ENCODE data around the gene GNG13. TPM values are rescaled to one million over a fixed set of nuclear protein-coding genes. Genes with fewer than 3 reads are reported as not detected.

The GNG13 gene
- total RNA-seq, 1 experiment from 2014 or later: not detected

DNA sequence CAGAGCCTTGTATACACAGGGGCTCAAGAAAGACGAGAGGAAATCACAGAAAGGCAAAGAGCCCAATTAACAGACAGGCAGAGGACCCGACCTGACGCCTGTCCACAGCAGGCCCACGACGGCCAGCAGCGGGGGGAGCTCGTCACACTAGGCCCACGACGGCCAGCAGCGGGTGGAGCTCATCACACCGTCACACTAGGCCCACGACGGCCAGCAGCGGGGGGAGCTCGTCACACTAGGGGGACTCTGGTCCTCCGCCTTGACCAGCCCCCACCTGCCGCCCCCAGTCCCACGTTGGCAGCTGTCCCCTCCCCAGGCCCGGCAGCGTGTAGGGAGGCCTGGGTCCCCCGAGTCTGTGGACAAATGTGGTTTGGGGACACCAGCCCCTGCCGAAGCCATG is 23.7 kb upstream of the GNG13 start:
- peak overlapping the region in 1 of 3 experiments; percentile 49; a peak in 2 of 7 replicates for H3K27ac Mint-ChIP-seq
- H2AFZ ChIP-seq (ENCODE audit: low read length): no peak overlapping the region

More for the DNA sequence above, 23.7 kb upstream of the GNG13 start:
- no peak overlapping the region for H3K27ac ChIP-seq (ENCODE audit: insufficient read length, low read depth, low read length)
- no peak overlapping the region for H3T11ph ChIP-seq (ENCODE audit: low read length)
- no peak overlapping the region for H4K91ac ChIP-seq (ENCODE audit: insufficient read length, low read depth, low read length)
- no peaks in the 10 kb centered on the region for H4K20me1 ChIP-seq (ENCODE audit: control insufficient read depth, insufficient read depth, insufficient read length)
- peaks cover 16 to 21% of the 10 kb centered on the region in 2 experiments for H3K4me1 Mint-ChIP-seq
- H3K4me3 Mint-ChIP-seq: no peak overlapping the region
- H3K23me2 ChIP-seq (ENCODE audit: insufficient read length, low read depth, low read length, poor library complexity, severe bottlenecking): no peaks in the 10 kb centered on the region
- no peaks in the 10 kb centered on the region for H3K27me3 ChIP-seq (ENCODE audit: insufficient read depth, low read length)
- no peak overlapping the region for H3K9ac ChIP-seq (ENCODE audit: extremely low read depth, insufficient read length, low read length)
- DNase-seq: no peak
- no peaks in the 10 kb centered on the region for H3K79me1 ChIP-seq (ENCODE audit: insufficient read depth, low read depth, low read length, poor library complexity, severe bottlenecking)
- no peak overlapping the region for H2BK120ac ChIP-seq (ENCODE audit: low read depth, low read length, poor library complexity, severe bottlenecking)
- H2BK12ac ChIP-seq (ENCODE audit: insufficient read length, low read depth, low read length): no peak overlapping the region
- H2AK5ac ChIP-seq (ENCODE audit: insufficient read length, low read length): no peak overlapping the region
- no peak overlapping the region for H3K4ac ChIP-seq (ENCODE audit: low read depth, low read length)
- H3K79me2 ChIP-seq (ENCODE audit: insufficient read depth, low read length): no peaks in the 10 kb centered on the region
- H3K18ac ChIP-seq (ENCODE audit: insufficient read length, low read depth, low read length): peak overlapping the region; percentile 18
- no peaks in the 10 kb centered on the region for H3K36me3 Mint-ChIP-seq (ENCODE audit: insufficient read depth in 1 of 3, low read depth in 3 of 3)
- H4K8ac ChIP-seq (replicated peaks; ENCODE audit: insufficient read length, low read depth, low read length): no peak overlapping the region
- H2BK15ac ChIP-seq (ENCODE audit: low read depth, low read length): no peak overlapping the region
- H4K5ac ChIP-seq (ENCODE audit: insufficient read length, low read depth, low read length): no peak overlapping the region
- H3K4me2 ChIP-seq (ENCODE audit: insufficient read depth, insufficient read length, low read length): no peak overlapping the region
- H3K9me3 ChIP-seq (ENCODE audit: control insufficient read depth, low read depth, low read length): no peaks in the 10 kb centered on the region
- no peak overlapping the region for H3K56ac ChIP-seq (ENCODE audit: insufficient read length, low read depth, low read length)
- TF ChIP-seq, protein P1, sequence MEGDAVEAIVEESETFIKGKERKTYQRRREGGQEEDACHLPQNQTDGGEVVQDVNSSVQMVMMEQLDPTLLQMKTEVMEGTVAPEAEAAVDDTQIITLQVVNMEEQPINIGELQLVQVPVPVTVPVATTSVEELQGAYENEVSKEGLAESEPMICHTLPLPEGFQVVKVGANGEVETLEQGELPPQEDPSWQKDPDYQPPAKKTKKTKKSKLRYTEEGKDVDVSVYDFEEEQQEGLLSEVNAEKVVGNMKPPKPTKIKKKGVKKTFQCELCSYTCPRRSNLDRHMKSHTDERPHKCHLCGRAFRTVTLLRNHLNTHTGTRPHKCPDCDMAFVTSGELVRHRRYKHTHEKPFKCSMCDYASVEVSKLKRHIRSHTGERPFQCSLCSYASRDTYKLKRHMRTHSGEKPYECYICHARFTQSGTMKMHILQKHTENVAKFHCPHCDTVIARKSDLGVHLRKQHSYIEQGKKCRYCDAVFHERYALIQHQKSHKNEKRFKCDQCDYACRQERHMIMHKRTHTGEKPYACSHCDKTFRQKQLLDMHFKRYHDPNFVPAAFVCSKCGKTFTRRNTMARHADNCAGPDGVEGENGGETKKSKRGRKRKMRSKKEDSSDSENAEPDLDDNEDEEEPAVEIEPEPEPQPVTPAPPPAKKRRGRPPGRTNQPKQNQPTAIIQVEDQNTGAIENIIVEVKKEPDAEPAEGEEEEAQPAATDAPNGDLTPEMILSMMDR (conservative IDR thresholded peaks at IDR 0.05): no peak
- H3K14ac ChIP-seq (ENCODE audit: insufficient read depth, low read length): no peak overlapping the region
- H3K27me3 Mint-ChIP-seq (ENCODE audit: low read depth): peaks cover 20% of the 10 kb centered on the region
- no peak overlapping the region for H2BK20ac ChIP-seq (ENCODE audit: low read depth, low read length, poor library complexity, severe bottlenecking)
- no peaks in the 10 kb centered on the region for H3K4me1 ChIP-seq (ENCODE audit: insufficient read depth, low read length)
- H3K23ac ChIP-seq (ENCODE audit: insufficient read length, low read depth, low read length): no peak overlapping the region
- peaks cover 0 to 4% of the 10 kb centered on the region in 2 experiments; a peak in 1 of 5 replicates for H3K9me3 Mint-ChIP-seq
- no peak overlapping the region for H2BK5ac ChIP-seq (ENCODE audit: insufficient read length, low read length)
- WGBS (ENCODE audit: extremely low coverage, insufficient read length, low lambda C conversion rate): no CpG with 5 or more reads among the region's 22 CpGs
